GM12872 (cell line): ENCODE data around the gene ATP6V1E1.

Experiments used
- TF ChIP-seq, protein P1 (sequence below): IDR thresholded peaks from 3 replicates; pipeline ENCODE4 v1.5.1; 2011; ENCODE audit warnings: low read depth, mild to moderate bottlenecking, low read length, moderate library complexity; ENCODE audit not compliant: insufficient read depth

Gene ATP6V1E1

DNA sequence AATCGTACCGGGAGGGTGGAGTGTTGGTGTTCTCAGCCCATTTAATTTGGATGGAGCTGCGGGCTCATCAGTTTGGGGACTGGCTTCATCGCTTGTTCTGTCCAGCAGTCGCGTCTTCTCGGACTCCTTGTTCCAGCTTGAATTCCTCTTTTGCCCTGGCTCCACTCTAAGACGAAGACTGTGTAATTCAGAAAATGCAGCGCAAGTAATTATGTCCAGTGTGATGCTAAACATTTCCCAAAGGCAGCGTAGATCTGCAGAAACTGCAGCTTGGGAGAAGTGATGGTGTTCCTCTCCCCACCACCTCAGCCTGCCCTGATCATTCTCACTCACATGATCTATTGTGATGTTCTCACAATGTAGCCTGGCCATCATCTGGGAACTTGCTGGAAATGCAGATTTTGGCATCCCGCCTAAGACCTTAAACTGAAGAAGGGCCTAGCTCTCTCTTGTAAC, 64.6 kb downstream of the ATP6V1E1 start:
- TF ChIP-seq, protein P1, sequence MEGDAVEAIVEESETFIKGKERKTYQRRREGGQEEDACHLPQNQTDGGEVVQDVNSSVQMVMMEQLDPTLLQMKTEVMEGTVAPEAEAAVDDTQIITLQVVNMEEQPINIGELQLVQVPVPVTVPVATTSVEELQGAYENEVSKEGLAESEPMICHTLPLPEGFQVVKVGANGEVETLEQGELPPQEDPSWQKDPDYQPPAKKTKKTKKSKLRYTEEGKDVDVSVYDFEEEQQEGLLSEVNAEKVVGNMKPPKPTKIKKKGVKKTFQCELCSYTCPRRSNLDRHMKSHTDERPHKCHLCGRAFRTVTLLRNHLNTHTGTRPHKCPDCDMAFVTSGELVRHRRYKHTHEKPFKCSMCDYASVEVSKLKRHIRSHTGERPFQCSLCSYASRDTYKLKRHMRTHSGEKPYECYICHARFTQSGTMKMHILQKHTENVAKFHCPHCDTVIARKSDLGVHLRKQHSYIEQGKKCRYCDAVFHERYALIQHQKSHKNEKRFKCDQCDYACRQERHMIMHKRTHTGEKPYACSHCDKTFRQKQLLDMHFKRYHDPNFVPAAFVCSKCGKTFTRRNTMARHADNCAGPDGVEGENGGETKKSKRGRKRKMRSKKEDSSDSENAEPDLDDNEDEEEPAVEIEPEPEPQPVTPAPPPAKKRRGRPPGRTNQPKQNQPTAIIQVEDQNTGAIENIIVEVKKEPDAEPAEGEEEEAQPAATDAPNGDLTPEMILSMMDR = no peak

DNA sequence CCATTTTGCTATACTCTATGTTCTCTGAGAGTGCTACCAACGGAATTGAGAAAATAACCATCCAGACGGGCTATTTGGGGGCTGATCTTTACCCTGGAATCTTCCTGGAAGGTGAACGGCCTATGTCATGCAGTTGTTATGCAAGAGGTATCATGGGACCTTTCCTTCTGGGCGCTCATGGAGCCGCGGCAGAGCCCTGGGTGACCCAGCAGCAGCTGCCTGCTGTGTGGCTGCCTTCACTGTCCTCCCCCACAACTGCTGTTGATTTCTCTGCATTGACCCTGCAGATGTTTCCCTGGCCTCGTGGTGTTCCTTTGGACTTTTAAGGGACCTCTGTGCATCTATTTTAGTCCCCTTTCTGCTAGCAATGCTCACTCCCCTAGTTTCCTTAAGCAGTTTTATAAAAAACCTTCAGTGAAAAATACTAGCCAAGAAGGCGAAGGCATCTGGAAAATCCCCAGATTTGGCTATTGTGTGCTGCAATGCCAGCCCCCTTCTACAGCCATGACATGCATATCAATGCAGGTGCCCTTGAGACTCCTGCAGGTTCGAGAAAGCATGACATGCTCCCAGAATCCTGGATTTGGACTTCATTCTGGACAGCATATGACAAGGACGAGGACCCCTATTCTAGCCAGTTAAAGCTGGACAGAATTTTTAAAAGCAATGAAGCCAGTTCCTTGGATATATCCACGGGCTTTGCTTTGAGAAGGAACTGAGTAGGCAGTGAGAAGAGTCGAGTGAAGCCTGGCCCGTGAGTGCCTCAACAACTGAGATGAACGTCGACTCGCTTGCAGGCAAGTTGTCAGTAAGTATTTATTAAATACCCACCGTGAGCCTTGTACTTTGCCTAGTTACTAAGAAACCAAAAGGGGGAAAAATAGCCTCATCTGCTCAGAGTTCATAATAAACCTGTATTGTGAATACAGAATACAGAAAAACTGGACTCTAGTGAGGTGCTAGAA, 65.4 kb downstream of the ATP6V1E1 start, which contains the start of gene SLC25A18:
Gene SLC25A18, plus strand, starts transcription at position 593 of the 965 bp plus-strand sequence. CDS start 16,447 bp downstream, outside the sequence.
- TF ChIP-seq, protein P1 = no peak

DNA sequence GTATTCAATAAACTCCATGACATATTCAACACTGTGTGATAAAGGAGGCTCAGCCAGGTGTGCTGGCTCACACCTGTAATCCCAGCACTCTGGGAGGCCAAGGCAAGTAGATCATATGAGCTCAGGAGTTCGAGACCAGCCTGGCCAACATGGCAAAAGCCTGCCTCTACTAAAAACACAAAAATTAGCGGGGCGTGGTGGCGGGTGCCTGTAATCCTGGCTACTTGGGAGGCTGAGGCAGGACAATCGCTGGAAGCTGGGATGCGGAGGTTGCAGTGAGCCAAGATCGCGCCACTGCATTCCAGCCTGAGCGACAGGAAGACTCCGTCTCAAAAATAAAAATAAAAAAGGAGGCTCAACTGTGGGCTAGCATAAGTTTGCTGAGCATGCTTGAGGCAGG, 69.4 kb downstream of the ATP6V1E1 start:
- TF ChIP-seq, protein P1 = no peak

DNA sequence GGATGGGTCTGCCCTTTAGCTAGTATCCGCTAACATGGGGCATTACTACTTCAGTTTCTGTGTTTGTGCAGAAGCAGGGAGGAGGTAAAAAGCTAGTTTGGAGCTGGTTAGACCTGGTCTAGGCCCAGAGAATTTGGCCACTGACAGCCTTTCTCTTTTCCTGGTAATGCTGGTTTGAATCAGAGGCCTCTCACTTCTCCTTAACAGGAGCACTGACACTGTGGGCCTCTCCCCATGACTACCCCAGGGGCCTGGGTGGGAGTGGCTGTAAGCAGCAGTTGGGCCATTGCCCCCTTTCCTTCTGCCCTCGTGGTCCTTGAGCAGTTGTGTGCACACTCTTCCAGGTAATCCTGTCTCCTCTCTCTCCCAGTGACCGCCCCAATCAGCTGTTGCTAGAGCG, 73.7 kb downstream of the ATP6V1E1 start:
- TF ChIP-seq, protein P1 = no peak

DNA sequence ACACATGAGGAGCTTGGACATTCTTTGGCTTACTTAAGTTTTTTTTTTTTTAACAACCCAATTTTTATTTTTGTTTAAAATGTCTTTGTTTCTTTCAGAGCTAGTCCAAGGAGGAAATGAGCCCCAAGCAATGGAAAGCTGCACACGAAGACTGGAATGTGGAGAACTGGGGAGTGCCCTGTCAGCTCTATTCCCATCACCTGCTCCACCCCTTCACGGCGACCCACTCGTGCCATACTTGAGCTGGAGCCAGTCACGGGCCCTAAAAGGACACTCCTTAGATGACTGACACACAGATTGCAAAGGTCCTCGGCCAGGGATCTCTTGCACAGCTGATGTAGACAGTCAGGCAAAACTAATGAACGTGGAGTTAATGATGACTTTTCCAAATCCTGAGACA, 75.8 kb downstream of the ATP6V1E1 start:
- TF ChIP-seq, protein P1 = no peak

DNA sequence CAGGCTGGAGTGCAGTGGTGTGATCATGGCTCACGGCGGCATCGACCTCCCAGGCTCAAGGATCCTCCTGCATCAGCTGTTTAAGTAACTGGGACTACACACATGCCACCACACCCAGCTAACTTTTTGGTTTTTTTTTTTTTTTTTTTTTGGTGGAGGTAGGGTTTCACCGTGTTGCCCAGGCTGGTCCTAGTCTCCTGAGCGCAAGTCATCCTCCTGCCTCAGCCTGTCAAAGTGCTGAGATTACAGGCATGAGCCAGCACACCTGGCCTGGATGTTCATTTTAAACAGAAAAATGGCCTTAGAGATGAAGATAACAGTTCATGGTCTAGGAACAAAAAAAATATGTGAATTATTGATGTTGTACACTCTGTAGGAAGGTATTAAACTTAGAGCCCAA, 78.9 kb downstream of the ATP6V1E1 start:
- TF ChIP-seq, protein P1 = no peak

DNA sequence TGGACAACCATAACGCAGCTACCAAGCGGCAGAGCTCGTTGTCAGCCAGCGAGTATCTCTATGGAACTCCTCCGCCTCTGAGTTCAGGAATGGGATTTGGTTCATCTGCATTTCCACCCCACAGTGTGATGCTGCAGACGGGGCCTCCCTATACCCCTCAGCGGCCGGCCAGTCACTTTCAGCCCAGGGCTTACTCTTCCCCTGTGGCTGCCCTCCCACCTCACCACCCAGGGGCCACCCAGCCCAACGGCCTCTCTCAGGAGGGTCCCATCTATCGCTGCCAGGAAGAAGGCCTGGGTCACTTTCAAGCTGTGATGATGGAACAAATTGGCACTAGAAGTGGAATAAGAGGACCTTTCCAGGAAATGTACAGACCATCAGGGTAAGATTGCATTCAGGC, 79.4 kb downstream of the ATP6V1E1 start:
- TF ChIP-seq, protein P1 = no peak
